GM19438 (cell line): ENCODE results near the gene SELENOF.
"Not testable (repeated sequence)": the region's sequence is repeated elsewhere in the genome, so short reads cannot be mapped to it uniquely, and the experiment has no call there.

Source experiments
- ATAC-seq: cut with Tn5 transposase; IDR thresholded peaks from one replicate; pipeline ENCODE4 v1.9.1; 2021; ENCODE audit warnings: low read depth; ENCODE audit not compliant: unreplicated experiment

The SELENOF gene

GRCh38 chr1:86922445-86922844 is 8.5 kb upstream of the SELENOF start:
- ATAC-seq = no peak

GRCh38 chr1:86916752-86917151 is 2.8 kb upstream of the SELENOF start:
- no peak for ATAC-seq

GRCh38 chr1:86915737-86916235 is 1.9 kb upstream of the SELENOF start:
- ATAC-seq = no peak

- ATAC-seq = peak; percentile 29
Measured at GRCh38 chr1:86914998-86915736, 1.2 kb upstream of the SELENOF start.

- peak; percentile 45 for ATAC-seq
Measured at GRCh38 chr1:86914601-86914997, 673 bp upstream of the SELENOF start, which contains the start of gene HS2ST1. Gene HS2ST1 (plus strand): TSS chr1:86914635.

GRCh38 chr1:86913399-86913895 is 479 bp downstream of the SELENOF start:
- ATAC-seq = no peak

- no peak for ATAC-seq
Measured at GRCh38 chr1:86912281-86912900, 1.5 kb downstream of the SELENOF start.

- ATAC-seq = no peak
Measured at GRCh38 chr1:86906419-86906818, 7.5 kb downstream of the SELENOF start.

- ATAC-seq = no peak
Measured at GRCh38 chr1:86905875-86906274, 8.1 kb downstream of the SELENOF start.

- not testable (repeated sequence) for ATAC-seq
Measured at GRCh38 chr1:86899401-86899800, 14.5 kb downstream of the SELENOF start.

- ATAC-seq = no peak
Measured at GRCh38 chr1:86888327-86888726, 25.6 kb downstream of the SELENOF start.

- no peak for ATAC-seq
Measured at GRCh38 chr1:86887479-86888162, 26.3 kb downstream of the SELENOF start.

- ATAC-seq = no peak
Measured at GRCh38 chr1:86875722-86876121, 38.2 kb downstream of the SELENOF start.

- ATAC-seq = no peak
Measured at GRCh38 chr1:86872086-86872485, 41.8 kb downstream of the SELENOF start.

GRCh38 chr1:86871001-86871400 is 42.9 kb downstream of the SELENOF start:
- ATAC-seq = no peak

- ATAC-seq = no peak
Measured at GRCh38 chr1:86868477-86868876, 45.4 kb downstream of the SELENOF start.

GRCh38 chr1:86867278-86867677 is 46.6 kb downstream of the SELENOF start:
- ATAC-seq = not testable (repeated sequence)

GRCh38 chr1:86866665-86867064 is 47.3 kb downstream of the SELENOF start:
- no peak for ATAC-seq

GRCh38 chr1:86865973-86866637 is 47.8 kb downstream of the SELENOF start:
- ATAC-seq = no peak

GRCh38 chr1:86862920-86863319 is 51.0 kb downstream of the SELENOF start:
- no peak for ATAC-seq

- ATAC-seq = no peak
Measured at GRCh38 chr1:86861424-86861823, 52.5 kb downstream of the SELENOF start.
